ENCODE data around the gene FIG4.
"Not testable (repeated sequence)": the region's sequence is repeated elsewhere in the genome, so short reads cannot be mapped to it uniquely, and the experiment has no call there.

Gene FIG4

DNA sequence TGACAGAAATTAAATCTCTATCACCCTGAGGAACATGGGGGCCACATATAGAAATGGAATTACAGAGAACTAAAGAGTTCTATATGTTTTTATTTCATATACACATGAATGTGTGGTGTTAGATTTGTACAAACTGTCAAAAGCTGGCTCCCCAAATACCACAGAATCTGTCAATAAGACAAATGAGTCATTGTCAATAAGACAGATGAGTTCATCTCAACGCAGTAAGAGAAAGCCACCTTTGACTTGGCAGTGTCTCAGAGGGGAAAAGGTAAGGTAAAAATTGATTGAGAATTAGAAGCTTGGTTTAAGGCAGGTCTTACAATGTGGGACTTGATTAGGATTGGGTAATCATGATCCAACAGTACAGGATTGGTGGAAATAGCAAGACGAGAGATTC lies 162.9 kb downstream of the FIG4 start:
- H3K27me3 ChIP-seq (replicated peaks in 2 of 5; ENCODE audit: control insufficient read depth in 4 of 5, insufficient read depth in 5 of 5, low read length in 4 of 5) = no peaks in the 10 kb centered on the region
- ChIA-PET POLR2A (no interaction called here), CTCF (no interaction called here)
- 100% methylated on average over 2 of the region's 2 CpGs for WGBS (ENCODE audit: insufficient coverage)
- no peaks in the 10 kb centered on the region for H3K4me1 ChIP-seq (ENCODE audit: control extremely low read depth in 1 of 4, control insufficient read depth in 4 of 4, insufficient read depth in 4 of 4, low read length in 3 of 4)
- no peak overlapping the region for H3K27ac ChIP-seq (ENCODE audit: insufficient read depth in 1 of 2, low read depth in 1 of 2, low read length in 2 of 2, poor library complexity in 1 of 2, severe bottlenecking in 2 of 2)
- H3K36me3 ChIP-seq (ENCODE audit: control insufficient read depth in 4 of 4, insufficient read depth in 4 of 4, low read length in 3 of 4) = no peaks in the 10 kb centered on the region
- no peak overlapping the region for H3K4me3 ChIP-seq (ENCODE audit: control insufficient read depth in 1 of 7, extremely low read depth in 1 of 7, insufficient read depth in 4 of 7, low read depth in 2 of 7, low read length in 6 of 7)
- no peaks in the 10 kb centered on the region for H3K9me3 ChIP-seq (ENCODE audit: control extremely low read depth in 1 of 5, control insufficient read depth in 4 of 5, insufficient read depth in 2 of 5, low read depth in 1 of 5, low read length in 4 of 5)
- DNase-seq = no peak

DNA sequence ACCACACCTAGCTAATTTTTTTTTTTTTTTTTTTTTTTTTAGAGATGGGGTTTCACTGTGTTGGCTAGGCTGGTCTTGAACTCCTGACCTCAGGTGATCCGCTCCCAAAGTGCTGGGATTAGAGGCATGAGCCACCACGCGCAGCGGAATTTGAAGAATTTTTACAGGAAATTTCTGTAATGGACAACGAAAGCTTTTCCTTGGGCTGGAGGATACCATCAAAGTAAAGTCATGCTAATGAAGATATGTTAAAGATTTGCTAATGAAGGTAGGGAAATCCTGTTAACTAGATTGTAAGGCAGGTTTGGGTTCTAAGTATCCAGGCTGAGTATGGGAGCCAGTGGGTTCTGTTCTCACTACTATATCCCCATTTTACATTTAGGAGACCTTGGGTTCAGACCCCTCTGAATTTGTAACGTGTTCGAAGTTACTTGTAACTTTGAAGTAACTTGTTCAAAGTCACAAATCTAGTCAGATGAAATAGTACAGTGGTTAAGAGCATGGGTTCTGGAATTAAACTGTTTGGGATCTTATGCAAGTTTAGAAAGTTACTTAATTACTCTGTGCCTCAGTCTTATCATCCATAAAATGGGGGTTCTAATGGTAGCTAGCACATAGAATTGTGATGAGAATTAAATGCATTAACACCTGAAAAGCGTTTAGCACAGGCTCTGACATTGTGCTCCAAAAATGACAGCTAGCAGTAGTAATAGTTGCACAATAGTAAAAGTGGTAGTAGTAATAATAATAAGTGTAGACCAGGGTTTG lies 163.6 kb downstream of the FIG4 start:
- CTCF ChIA-PET = no interaction called here
- DNase-seq = no peak
- Histone ChIP-seq H3K9me3 (ENCODE audit: control extremely low read depth in 1 of 5, control insufficient read depth in 4 of 5, insufficient read depth in 2 of 5, low read depth in 1 of 5, low read length in 4 of 5) (no peaks in the 10 kb centered on the region), H3K27me3 (replicated peaks in 2 of 5; ENCODE audit: control insufficient read depth in 4 of 5, insufficient read depth in 5 of 5, low read length in 4 of 5) (no peaks in the 10 kb centered on the region), H3K36me3 (ENCODE audit: control insufficient read depth in 4 of 4, insufficient read depth in 4 of 4, low read length in 3 of 4) (no peaks in the 10 kb centered on the region), H3K4me1 (ENCODE audit: control extremely low read depth in 1 of 4, control insufficient read depth in 4 of 4, insufficient read depth in 4 of 4, low read length in 3 of 4) (no peaks in the 10 kb centered on the region), H3K27ac (ENCODE audit: insufficient read depth in 1 of 2, low read depth in 1 of 2, low read length in 2 of 2, poor library complexity in 1 of 2, severe bottlenecking in 2 of 2) (no peak overlapping the region), H3K4me3 (ENCODE audit: control insufficient read depth in 1 of 7, extremely low read depth in 1 of 7, insufficient read depth in 4 of 7, low read depth in 2 of 7, low read length in 6 of 7) (no peak overlapping the region)
- POLR2A ChIA-PET = interaction anchor here (0.5 kb wide), 1 partner anchor 9 kb away, joined by 3 read pairs; no protein-coding TSS in a partner anchor
- 96% methylated on average over 8 of the region's 8 CpGs for WGBS (ENCODE audit: insufficient coverage)

DNA sequence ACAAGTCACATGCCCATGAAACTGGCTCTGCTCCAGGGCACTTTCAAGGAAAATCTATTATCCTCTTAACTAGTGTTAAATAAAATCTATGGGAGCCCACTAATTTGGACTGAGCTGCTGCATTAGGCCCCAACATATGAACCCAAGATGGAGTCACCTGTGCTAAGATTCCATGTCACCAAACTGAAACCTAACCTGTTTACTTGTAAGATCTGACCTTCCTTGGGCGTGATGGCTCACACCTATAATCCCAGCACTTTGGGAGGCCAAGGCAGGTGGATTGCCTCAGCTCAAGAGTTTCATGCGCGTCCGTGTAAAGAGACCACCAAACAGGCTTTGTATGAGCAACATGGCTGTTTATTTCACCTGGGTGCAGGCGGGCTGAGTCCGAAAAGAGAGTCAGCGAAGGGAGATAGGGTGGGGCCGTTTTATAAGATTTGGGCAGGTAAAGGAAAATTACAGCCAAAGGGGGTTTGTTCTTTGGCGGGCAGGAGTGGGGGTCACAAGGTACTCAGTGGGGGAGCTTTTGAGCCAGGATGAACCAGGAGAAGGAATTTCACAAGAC lies 164.5 kb downstream of the FIG4 start:
- H3K9me3 ChIP-seq (ENCODE audit: control extremely low read depth in 1 of 5, control insufficient read depth in 4 of 5, insufficient read depth in 2 of 5, low read depth in 1 of 5, low read length in 4 of 5); H3K4me1 ChIP-seq (ENCODE audit: control extremely low read depth in 1 of 4, control insufficient read depth in 4 of 4, insufficient read depth in 4 of 4, low read length in 3 of 4); CTCF ChIA-PET; H3K27ac ChIP-seq (ENCODE audit: insufficient read depth in 1 of 2, low read depth in 1 of 2, low read length in 2 of 2, poor library complexity in 1 of 2, severe bottlenecking in 2 of 2); H3K36me3 ChIP-seq (ENCODE audit: control insufficient read depth in 4 of 4, insufficient read depth in 4 of 4, low read length in 3 of 4); DNase-seq; H3K4me3 ChIP-seq (ENCODE audit: control insufficient read depth in 1 of 7, extremely low read depth in 1 of 7, insufficient read depth in 4 of 7, low read depth in 2 of 7, low read length in 6 of 7); H3K27me3 ChIP-seq (replicated peaks in 2 of 5; ENCODE audit: control insufficient read depth in 4 of 5, insufficient read depth in 5 of 5, low read length in 4 of 5): not testable (repeated sequence)
- POLR2A ChIA-PET = interaction anchor here (0.5 kb wide), 1 partner anchor 10 kb away, joined by 3 read pairs; no protein-coding TSS in a partner anchor
- WGBS (ENCODE audit: insufficient coverage) = 92% methylated on average over 4 of the region's 9 CpGs

DNA sequence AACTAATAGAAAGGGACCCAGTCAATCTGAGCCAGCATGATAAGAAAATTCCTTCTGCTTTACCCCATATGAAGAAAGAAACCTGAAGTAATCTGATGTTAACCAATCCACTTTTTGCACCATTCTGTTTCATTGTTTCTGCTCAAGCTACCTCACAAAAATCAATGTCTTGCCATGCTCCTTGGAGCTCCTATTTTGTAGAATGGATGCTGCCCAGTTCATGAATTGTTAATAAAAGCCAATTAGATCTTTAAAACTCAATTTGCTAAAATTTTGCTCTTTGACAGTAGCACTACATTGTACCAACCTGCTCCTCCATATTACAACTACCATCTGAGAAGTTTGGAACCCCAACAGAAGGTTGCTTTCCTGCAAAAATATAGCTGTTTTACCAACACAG lies 170.8 kb downstream of the FIG4 start:
- peaks cover 0 to 6% (median 0%) of the 10 kb centered on the region in 5 experiments for H3K27me3 ChIP-seq (replicated peaks in 2 of 5; ENCODE audit: control insufficient read depth in 4 of 5, insufficient read depth in 5 of 5, low read length in 4 of 5)
- peaks cover 0 to 6% (median 2%) of the 10 kb centered on the region in 5 experiments for H3K9me3 ChIP-seq (ENCODE audit: control extremely low read depth in 1 of 5, control insufficient read depth in 4 of 5, insufficient read depth in 2 of 5, low read depth in 1 of 5, low read length in 4 of 5)
- ChIA-PET CTCF (no interaction called here), POLR2A (no interaction called here)
- H3K36me3 ChIP-seq (ENCODE audit: control insufficient read depth in 4 of 4, insufficient read depth in 4 of 4, low read length in 3 of 4) = no peaks in the 10 kb centered on the region
- no peaks in the 10 kb centered on the region for H3K4me1 ChIP-seq (ENCODE audit: control extremely low read depth in 1 of 4, control insufficient read depth in 4 of 4, insufficient read depth in 4 of 4, low read length in 3 of 4)
- H3K27ac ChIP-seq (ENCODE audit: insufficient read depth in 1 of 2, low read depth in 1 of 2, low read length in 2 of 2, poor library complexity in 1 of 2, severe bottlenecking in 2 of 2) = no peak overlapping the region
- H3K4me3 ChIP-seq (ENCODE audit: control insufficient read depth in 1 of 7, extremely low read depth in 1 of 7, insufficient read depth in 4 of 7, low read depth in 2 of 7, low read length in 6 of 7) = no peak overlapping the region
- DNase-seq = no peak

DNA sequence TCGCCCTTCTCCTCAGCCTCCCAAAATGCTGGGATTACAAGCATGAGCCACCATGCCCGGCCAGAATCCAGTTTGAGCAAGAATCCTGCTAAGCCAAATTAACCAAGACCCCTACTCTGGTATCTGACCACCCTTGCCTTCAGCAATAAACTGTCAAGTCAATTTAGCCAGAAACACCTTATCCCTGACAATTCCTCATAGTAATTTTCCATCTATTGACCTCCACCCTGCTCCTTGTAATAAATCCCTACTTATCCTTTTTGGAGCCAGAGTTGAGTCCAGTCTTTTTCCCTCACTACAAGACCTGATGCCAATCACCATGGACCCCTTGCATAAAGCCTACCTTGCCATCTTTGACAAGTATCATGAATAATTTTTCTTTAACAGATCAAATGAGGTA lies 173.0 kb downstream of the FIG4 start:
- WGBS (ENCODE audit: insufficient coverage) = 100% methylated on average over 2 of the region's 2 CpGs
- ChIA-PET CTCF (no interaction called here), POLR2A (no interaction called here)
- DNase-seq = no peak
- no peaks in the 10 kb centered on the region for H3K4me1 ChIP-seq (ENCODE audit: control extremely low read depth in 1 of 4, control insufficient read depth in 4 of 4, insufficient read depth in 4 of 4, low read length in 3 of 4)
- H3K36me3 ChIP-seq (ENCODE audit: control insufficient read depth in 4 of 4, insufficient read depth in 4 of 4, low read length in 3 of 4) = no peaks in the 10 kb centered on the region
- H3K9me3 ChIP-seq (ENCODE audit: control extremely low read depth in 1 of 5, control insufficient read depth in 4 of 5, insufficient read depth in 2 of 5, low read depth in 1 of 5, low read length in 4 of 5) = peaks cover 0 to 6% (median 2%) of the 10 kb centered on the region in 5 experiments
- no peak overlapping the region for H3K27ac ChIP-seq (ENCODE audit: insufficient read depth in 1 of 2, low read depth in 1 of 2, low read length in 2 of 2, poor library complexity in 1 of 2, severe bottlenecking in 2 of 2)
- H3K27me3 ChIP-seq (replicated peaks in 2 of 5; ENCODE audit: control insufficient read depth in 4 of 5, insufficient read depth in 5 of 5, low read length in 4 of 5) = peaks cover 0 to 13% (median 0%) of the 10 kb centered on the region in 5 experiments
- no peak overlapping the region for H3K4me3 ChIP-seq (ENCODE audit: control insufficient read depth in 1 of 7, extremely low read depth in 1 of 7, insufficient read depth in 4 of 7, low read depth in 2 of 7, low read length in 6 of 7)

DNA sequence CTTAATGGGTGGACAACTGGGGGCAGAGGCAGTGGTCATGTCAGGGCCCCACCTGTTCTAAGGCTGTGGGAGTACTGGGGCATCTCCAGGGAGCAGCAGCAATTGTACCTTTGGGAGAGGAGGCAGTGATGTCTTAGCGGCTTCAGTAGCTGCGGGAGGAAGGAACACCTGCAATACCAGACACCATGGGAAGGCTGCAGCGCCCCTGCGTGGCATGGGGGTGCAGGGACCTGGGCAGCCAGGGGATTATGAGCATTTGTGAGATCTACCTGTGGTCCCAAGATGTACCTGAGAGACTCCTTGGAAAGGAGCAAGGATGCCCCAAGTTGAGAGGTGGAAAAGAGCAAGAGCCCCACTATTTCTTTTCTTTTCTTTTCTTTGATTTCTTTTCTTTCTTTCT lies 174.9 kb downstream of the FIG4 start:
- no peak for DNase-seq
- 84% methylated on average over 3 of the region's 4 CpGs for WGBS (ENCODE audit: insufficient coverage)
- CTCF ChIA-PET = no interaction called here

More for the DNA sequence above, 174.9 kb downstream of the FIG4 start:
- Histone ChIP-seq H3K27ac (ENCODE audit: insufficient read depth in 1 of 2, low read depth in 1 of 2, low read length in 2 of 2, poor library complexity in 1 of 2, severe bottlenecking in 2 of 2) (no peak overlapping the region), H3K9me3 (ENCODE audit: control extremely low read depth in 1 of 5, control insufficient read depth in 4 of 5, insufficient read depth in 2 of 5, low read depth in 1 of 5, low read length in 4 of 5) (peaks cover 0 to 6% (median 2%) of the 10 kb centered on the region in 5 experiments), H3K36me3 (ENCODE audit: control insufficient read depth in 4 of 4, insufficient read depth in 4 of 4, low read length in 3 of 4) (no peaks in the 10 kb centered on the region), H3K27me3 (replicated peaks in 2 of 5; ENCODE audit: control insufficient read depth in 4 of 5, insufficient read depth in 5 of 5, low read length in 4 of 5) (peaks cover 0 to 17% (median 0%) of the 10 kb centered on the region in 5 experiments), H3K4me1 (ENCODE audit: control extremely low read depth in 1 of 4, control insufficient read depth in 4 of 4, insufficient read depth in 4 of 4, low read length in 3 of 4) (no peaks in the 10 kb centered on the region), H3K4me3 (ENCODE audit: control insufficient read depth in 1 of 7, extremely low read depth in 1 of 7, insufficient read depth in 4 of 7, low read depth in 2 of 7, low read length in 6 of 7) (no peak overlapping the region)
- POLR2A ChIA-PET = no interaction called here

Measured in common myeloid progenitor, CD34-positive (primary cell).